Pancreas (tissue), 10 donors: ENCODE measurements around the gene TMEM255A. TPM values are rescaled to one million over a fixed set of nuclear protein-coding genes. Genes with fewer than 3 reads are reported as not detected.

ENCODE experiments used
- ATAC-seq, 4 donors: fragments of 200-7000 bp; cut with Tn5 transposase; one replicate each; pipeline versions ENCODE4 v1.8.0 to v1.9.1; 2020; ENCODE audit warnings: mild to moderate bottlenecking in 4 of 4, moderate library complexity in 4 of 4
- DNase-seq, 6 donors: peaks; one replicate each; pipeline ENCODE4 v3.0.0-alpha.2; 2020
- FAIRE-seq: peaks from 2 replicates; lab custom pipeline; 2012; peaks lifted over from hg19 to GRCh38; lab: Jason Lieb, UNC
- H3K27ac ChIP-seq, 4 donors: fragments of 200-600 bp; sonication (generic); 1 replicate in 3 of 4; 2 replicates in 1 of 4; pipeline versions ENCODE4 v1.5.0 to v1.8.0; 2020
- H3K27me3 ChIP-seq, 4 donors: fragments of 200-600 bp; one replicate each; pipeline ENCODE4 v1.8.0; 2021
- H3K36me3 ChIP-seq, 3 donors: fragments of 200-600 bp; sonication (generic) in 1 of 3; one replicate each; pipeline versions ENCODE4 v1.5.0 to v1.8.0; 2020 to 2021
- H3K4me1 ChIP-seq, 3 donors: fragments of 200-600 bp; one replicate each; pipeline ENCODE4 v1.8.0; 2021
- H3K4me3 ChIP-seq, 4 donors: fragments of 200-600 bp; sonication (generic) in 2 of 4; one replicate each; pipeline versions ENCODE4 v1.5.0 to v1.8.0; 2020 to 2021
- H3K9me3 ChIP-seq, 4 donors: fragments of 200-600 bp; one replicate each; pipeline ENCODE4 v1.8.0; 2021
- WGBS, 2 donors: extraction: QIAGEN DNeasy Blood & Tissue Kit; methylation state at CpG; one replicate each; pipeline ENCODE4 v1.1.7; 2013; 5-methylcytosine and 5-hydroxymethylcytosine counted together
- intact Hi-C, 3 donors: fragments of 100-400 bp; cut with DNase I; formaldehyde crosslinking; loops; one replicate each; pipeline versions ENCODE4 v1.11.1 to v1.14.2; 2022
- polyA plus RNA-seq, 2 donors: library from polyadenylated mRNA; stranded (reverse); fragments of 200-250 nt; gene quantifications; one replicate each; pipeline ENCODE4 v1.2.3, GENCODE V29; 2013
- total RNA-seq, 6 donors: library from RNA; stranded (reverse); fragmentation: NEBNext Ultra II Directional in 4 of 6; extraction: Animal tissue kit (Norgen Biotek cat#: 25700) in 4 of 6; gene quantifications; one replicate each; pipeline versions ENCODE4 v1.2.1 to v1.2.4, GENCODE V29; 2021 to 2023
- TF ChIP-seq, protein P1 (sequence below), 4 donors: fragments of 200-600 bp; sonication (generic) in 3 of 4; IDR thresholded peaks; one replicate each; pipeline versions ENCODE4 v1.5.0 to v1.8.0; 2021; ENCODE audit warnings: antibody characterized with exemption in 4 of 4
- donor health status: healthy with polysubstance abuse.
- donor health status: DM: no; HTN: no; CAD: no; lungs with moderate emphysema.
- donor health status: DM: no; HTN: no; CAD: no.
- donor health status: control.
- donor health status: control.
- donor health status: Bipolar disorder and iron deficiency.
- donor health status: DM: yes; HTN: yes; CAD: no.
- donor health status: DM: no; HTN: no; CAD: no.
- donor health status: DM: no; HTN: no; CAD: no.
- donor health status: DM: yes; HTN: yes; CAD: no.

The TMEM255A gene
- 1 to 10 TPM in 1 of 6 donors, under 1 TPM in 5; 0.05 to 1.2 (median 0.32) TPM for total RNA-seq
- polyA plus RNA-seq, result 1 to 10 TPM in 1 of 2 donors, under 1 TPM in 1; 0.23 to 1.0 TPM

DNA sequence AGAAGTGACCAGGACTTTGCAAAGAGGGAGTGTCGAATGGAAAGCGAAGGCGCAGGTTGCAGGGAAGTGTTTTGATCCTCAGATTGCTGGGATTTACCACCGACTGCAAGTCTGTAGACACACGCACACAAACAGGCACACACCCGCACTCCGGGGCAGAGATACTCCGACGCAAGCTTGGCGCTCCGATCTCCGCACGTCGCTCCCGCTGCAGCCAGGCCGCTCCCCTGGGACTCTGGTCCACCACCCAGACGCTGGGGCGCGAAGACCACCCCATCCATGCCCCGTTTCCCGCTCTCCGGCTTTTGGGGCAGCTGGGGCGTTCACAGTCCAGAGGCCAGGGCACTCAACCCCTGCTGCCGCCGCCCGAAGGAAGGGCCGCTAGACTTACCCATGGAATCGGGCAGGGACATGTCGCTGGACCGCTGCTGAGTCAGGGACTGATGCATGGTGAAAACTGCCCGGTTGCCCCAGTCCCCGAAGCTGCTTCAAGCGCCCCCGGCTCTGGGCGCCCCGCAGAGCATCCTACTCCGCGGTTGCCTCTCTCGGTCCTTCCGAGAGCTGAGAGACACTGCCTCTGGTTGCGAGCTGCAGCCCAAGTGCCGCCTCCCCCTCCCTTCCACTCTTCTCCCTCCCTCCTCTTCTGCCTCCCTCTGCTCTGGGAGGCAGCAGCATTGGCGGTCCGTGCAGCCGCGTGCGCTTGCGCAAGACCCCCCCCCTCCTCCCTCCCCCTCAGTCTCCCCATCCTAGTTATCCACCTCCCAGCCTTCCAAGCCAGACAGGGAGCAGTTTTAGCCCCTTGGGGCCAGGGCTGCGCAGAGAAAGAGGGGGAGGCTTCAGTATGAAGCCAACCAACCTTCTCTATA lies at the start of gene TMEM255A:
TSS of gene TMEM255A (minus strand) at position 601 of the 866 bp plus-strand sequence. CDS start at position 449, 152 bp downstream.
- DNase-seq (peak in 2 of 6 donors; percentile 63 to 73), FAIRE-seq (no peak), ATAC-seq (peak in 2 of 4 donors; percentile 27 to 30)
- Histone ChIP-seq H3K27me3 (peaks cover 0 to 27% (median 8%) of the 10 kb centered on the region in 4 donors), H3K27ac (no peak within 1 kb of the TSS), H3K36me3 (no peaks in the 10 kb centered on the region), H3K9me3 (no peaks in the 10 kb centered on the region), H3K4me1 (no peaks in the 10 kb centered on the region), H3K4me3 (peak within 1 kb of the TSS in 2 of 4 donors; percentile 6 to 38)
- TF ChIP-seq, protein P1, sequence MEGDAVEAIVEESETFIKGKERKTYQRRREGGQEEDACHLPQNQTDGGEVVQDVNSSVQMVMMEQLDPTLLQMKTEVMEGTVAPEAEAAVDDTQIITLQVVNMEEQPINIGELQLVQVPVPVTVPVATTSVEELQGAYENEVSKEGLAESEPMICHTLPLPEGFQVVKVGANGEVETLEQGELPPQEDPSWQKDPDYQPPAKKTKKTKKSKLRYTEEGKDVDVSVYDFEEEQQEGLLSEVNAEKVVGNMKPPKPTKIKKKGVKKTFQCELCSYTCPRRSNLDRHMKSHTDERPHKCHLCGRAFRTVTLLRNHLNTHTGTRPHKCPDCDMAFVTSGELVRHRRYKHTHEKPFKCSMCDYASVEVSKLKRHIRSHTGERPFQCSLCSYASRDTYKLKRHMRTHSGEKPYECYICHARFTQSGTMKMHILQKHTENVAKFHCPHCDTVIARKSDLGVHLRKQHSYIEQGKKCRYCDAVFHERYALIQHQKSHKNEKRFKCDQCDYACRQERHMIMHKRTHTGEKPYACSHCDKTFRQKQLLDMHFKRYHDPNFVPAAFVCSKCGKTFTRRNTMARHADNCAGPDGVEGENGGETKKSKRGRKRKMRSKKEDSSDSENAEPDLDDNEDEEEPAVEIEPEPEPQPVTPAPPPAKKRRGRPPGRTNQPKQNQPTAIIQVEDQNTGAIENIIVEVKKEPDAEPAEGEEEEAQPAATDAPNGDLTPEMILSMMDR (IDR thresholded peaks at IDR 0.05), result no peak
- 4 to 30% methylated on average over 46 to 49 of the region's 49 CpGs for WGBS, 2 donors
- intact Hi-C loops, result no loop called here

DNA sequence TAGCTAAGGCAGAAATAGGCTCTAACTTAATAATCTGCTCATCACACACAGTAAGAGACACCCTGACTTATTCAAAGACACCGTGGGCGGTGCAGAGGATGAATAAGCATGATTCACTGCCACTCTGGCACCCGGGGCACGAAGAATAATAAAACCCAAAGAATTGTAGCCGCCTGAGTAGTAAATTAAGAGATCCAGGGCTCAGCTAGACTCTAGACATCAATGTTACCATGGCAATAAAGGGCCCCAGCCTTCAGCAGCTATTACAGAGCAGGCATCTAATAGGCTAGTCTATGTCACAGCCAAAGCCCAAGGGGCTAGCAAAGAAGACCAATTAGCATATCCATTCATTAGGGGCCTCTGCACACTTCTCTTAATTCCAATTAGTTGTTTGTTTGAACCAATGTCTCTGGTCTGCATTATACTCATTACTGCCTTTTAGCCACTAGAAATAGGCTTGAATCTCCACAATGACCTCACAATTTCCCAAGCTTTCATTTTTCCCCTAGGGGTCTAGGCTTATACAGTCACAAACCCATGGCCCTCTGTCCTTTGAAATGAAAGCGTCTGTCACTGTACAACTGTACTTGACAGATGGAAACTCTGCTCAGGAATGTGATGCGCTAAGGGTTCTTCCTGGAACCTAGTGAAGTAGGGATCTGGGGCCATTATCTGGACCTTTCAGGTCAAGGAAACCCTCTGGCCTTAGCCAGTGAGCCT lies 47.6 kb upstream of the TMEM255A start:
- WGBS, 2 donors, result 61 to 72% methylated on average over 7 of the region's 7 CpGs
- intact Hi-C loops, result no loop called here
- Histone ChIP-seq H3K4me3 (no peak overlapping the region), H3K27ac (no peak overlapping the region), H3K9me3 (no peaks in the 10 kb centered on the region), H3K36me3 (no peaks in the 10 kb centered on the region), H3K4me1 (no peaks in the 10 kb centered on the region), H3K27me3 (peaks cover 0 to 9% (median 2%) of the 10 kb centered on the region in 4 donors)
- no peak for DNase-seq
- ATAC-seq, result no peak
- FAIRE-seq, result no peak
- TF ChIP-seq, protein P1 (IDR thresholded peaks at IDR 0.05), result no peak

DNA sequence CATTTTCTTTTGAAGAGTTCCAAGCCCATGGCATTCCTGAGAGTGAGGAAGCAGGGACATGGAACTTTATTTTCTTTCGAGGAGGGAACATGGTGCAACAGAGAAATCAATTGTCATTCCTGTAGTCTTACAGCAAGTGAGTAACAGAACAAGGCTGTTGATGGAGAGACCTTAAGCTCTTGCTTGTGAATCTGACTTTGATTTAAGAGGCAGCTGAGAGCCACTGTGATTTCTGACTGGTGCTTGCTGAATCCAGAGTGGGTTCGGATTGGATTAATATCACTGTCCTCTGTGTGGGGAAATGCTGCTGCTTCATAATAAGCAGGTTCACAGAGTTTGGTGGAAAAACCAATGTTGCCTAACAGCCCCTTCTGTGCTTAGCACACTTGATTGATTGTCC lies 45.9 kb upstream of the TMEM255A start:
- H3K4me1 ChIP-seq, result no peaks in the 10 kb centered on the region
- FAIRE-seq (no peak), DNase-seq (no peak), ATAC-seq (no peak)
- no peak overlapping the region for H3K4me3 ChIP-seq
- TF ChIP-seq, protein P1 (IDR thresholded peaks at IDR 0.05), result no peak
- H3K27me3 ChIP-seq, result peaks cover 0 to 6% (median 2%) of the 10 kb centered on the region in 4 donors
- intact Hi-C loops, result no loop called here
- H3K9me3 ChIP-seq, result no peaks in the 10 kb centered on the region
- no peak overlapping the region for H3K27ac ChIP-seq
- H3K36me3 ChIP-seq, result no peaks in the 10 kb centered on the region
- 25 to 35% methylated on average over 2 of the region's 2 CpGs for WGBS, 2 donors

DNA sequence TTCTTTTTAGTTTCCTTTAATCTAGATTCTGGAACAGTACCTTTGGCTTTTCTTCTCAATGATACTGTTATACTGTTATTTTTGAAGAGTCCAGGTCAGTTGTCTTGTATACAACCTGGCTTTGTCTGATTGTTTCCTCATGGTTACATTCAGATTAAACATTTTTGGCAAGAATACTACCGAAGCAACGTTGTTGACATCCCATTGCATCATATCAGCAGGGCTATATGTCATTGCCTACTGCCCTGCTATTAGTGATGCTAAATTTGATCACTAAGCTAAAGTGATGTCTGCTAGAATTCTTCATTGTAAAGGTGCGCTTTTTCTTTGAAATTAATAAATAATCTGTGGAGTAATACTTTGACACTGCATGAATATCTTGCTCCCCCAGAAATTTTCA lies 44.8 kb upstream of the TMEM255A start:
- FAIRE-seq (no peak), ATAC-seq (no peak), DNase-seq (no peak)
- Histone ChIP-seq H3K27ac (no peak overlapping the region), H3K4me3 (no peak overlapping the region), H3K36me3 (no peaks in the 10 kb centered on the region), H3K4me1 (no peaks in the 10 kb centered on the region), H3K9me3 (no peaks in the 10 kb centered on the region), H3K27me3 (peaks cover 0 to 4% (median 2%) of the 10 kb centered on the region in 4 donors)
- 42 to 47% methylated on average over 3 of the region's 3 CpGs for WGBS, 2 donors
- TF ChIP-seq, protein P1 (IDR thresholded peaks at IDR 0.05), result no peak
- intact Hi-C loops, result no loop called here
